ENCODE measurements around the gene MOSPD3. TPM values are rescaled to one million over a fixed set of nuclear protein-coding genes. Genes with fewer than 3 reads are reported as not detected.

MOSPD3 gene
- total and polyA plus RNA-seq, 2 donors (not counting 3 experiments of a cell fraction or from before 2014, with no cell fraction given): 24.4 to 40.7 TPM

- no TSS peak for BruUV-seq (replicated peaks)
- no peaks in the 10 kb centered on the region for H3K9me1 ChIP-seq (replicated peaks; ENCODE audit: control insufficient read depth, extremely low read depth, insufficient read depth, low read length)
- dilution Hi-C loops (cut with MboI; ENCODE audit: extremely low pct_ligation_motif_present, low sequenced_read_pairs) (no loop called here), intact Hi-C loops (cut with micrococcal nuclease) (no loop called here)
- H3K4me2 ChIP-seq (ENCODE audit: insufficient read depth, low read length): no peak overlapping the region
- H3K4me1 ChIP-seq (ENCODE audit: control insufficient read depth, extremely low read depth, insufficient read depth, low read length): no peaks in the 10 kb centered on the region
- no peaks in the 10 kb centered on the region for H3K79me2 ChIP-seq (ENCODE audit: control insufficient read depth, insufficient read depth, low read length)
- H2AFZ ChIP-seq (ENCODE audit: low read depth, low read length): no peak overlapping the region
- TF ChIP-seq FOS (IDR thresholded peaks at IDR 0.05; ENCODE audit: borderline replicate concordance, insufficient read depth, low read length) (no peak), JUN (IDR thresholded peaks at IDR 0.05; ENCODE audit: borderline replicate concordance, insufficient read depth, insufficient read length, low read depth) (no peak), MYC (IDR thresholded peaks at IDR 0.05; ENCODE audit: low read depth, low read length) (no peak), POLR2AphosphoS5 (IDR thresholded peaks at IDR 0.05; ENCODE audit: insufficient read depth, low read depth, low read length) (no peak), EZH2 (IDR thresholded peaks at IDR 0.05; ENCODE audit: borderline replicate concordance, low read depth, low read length, severe bottlenecking) (no peak), MAX (IDR thresholded peaks at IDR 0.05; ENCODE audit: insufficient read depth, insufficient read length) (no peak), CTCF (IDR thresholded peaks at IDR 0.05; ENCODE audit: extremely low read depth in 1 of 2, insufficient read depth in 1 of 2, low read depth in 1 of 2, low read length in 2 of 2) (no peak), GATA2 (IDR thresholded peaks at IDR 0.05; ENCODE audit: insufficient read depth, insufficient read length, low read depth, low read length) (no peak), POLR2A (IDR thresholded peaks at IDR 0.05; ENCODE audit: low read depth, low read length) (no peak)
- no peak overlapping the region for H3K27ac ChIP-seq (ENCODE audit: insufficient read depth, low read depth, low read length)
- no peak for FAIRE-seq
- CTCF ChIA-PET: interaction anchor here (0.8 to 1.9 kb wide), 2 partner anchors 11 to 38 kb away, joined by 3 to 8 read pairs; partner anchors contain the start of gene PCOLCE
- POLR2A ChIA-PET: no interaction called here
- no peaks in the 10 kb centered on the region for H3K36me3 ChIP-seq (ENCODE audit: control insufficient read depth in 2 of 2, extremely low read depth in 1 of 2, insufficient read depth in 2 of 2, low read length in 2 of 2)
- H3K27me3 ChIP-seq (ENCODE audit: control insufficient read depth in 2 of 2, insufficient read depth in 2 of 2, low read length in 2 of 2): peaks cover 0 to 4% of the 10 kb centered on the region in 2 experiments
- no peak overlapping the region for H3K9ac ChIP-seq (replicated peaks; ENCODE audit: extremely low read depth, insufficient read depth, low read length)
- H4K20me1 ChIP-seq (replicated peaks; ENCODE audit: control insufficient read depth, extremely low read depth, insufficient read depth, low read length): no peaks in the 10 kb centered on the region
- no peaks in the 10 kb centered on the region for H3K9me3 ChIP-seq (replicated peaks; ENCODE audit: control insufficient read depth, insufficient read depth, low read length)
- DNase-seq (ENCODE audit: low read depth, low spot score): no peak
- H3K4me3 ChIP-seq (replicated peaks in 1 of 3; ENCODE audit: insufficient read depth in 1 of 3, low read depth in 1 of 3, low read length in 3 of 3): no peak overlapping the region
Measured at GRCh38 chr7:100639995-100640516, 27.7 kb downstream of the MOSPD3 start.

All from endothelial cell of umbilical vein (primary cell).